HG02759 (cell line): ENCODE results near the gene DUSP8.

Experiments used
- ATAC-seq: cut with Tn5 transposase; IDR thresholded peaks from one replicate; pipeline ENCODE4 v1.9.1; 2021; ENCODE audit warnings: mild to moderate bottlenecking, moderate library complexity; ENCODE audit not compliant: unreplicated experiment

DUSP8 gene

DNA sequence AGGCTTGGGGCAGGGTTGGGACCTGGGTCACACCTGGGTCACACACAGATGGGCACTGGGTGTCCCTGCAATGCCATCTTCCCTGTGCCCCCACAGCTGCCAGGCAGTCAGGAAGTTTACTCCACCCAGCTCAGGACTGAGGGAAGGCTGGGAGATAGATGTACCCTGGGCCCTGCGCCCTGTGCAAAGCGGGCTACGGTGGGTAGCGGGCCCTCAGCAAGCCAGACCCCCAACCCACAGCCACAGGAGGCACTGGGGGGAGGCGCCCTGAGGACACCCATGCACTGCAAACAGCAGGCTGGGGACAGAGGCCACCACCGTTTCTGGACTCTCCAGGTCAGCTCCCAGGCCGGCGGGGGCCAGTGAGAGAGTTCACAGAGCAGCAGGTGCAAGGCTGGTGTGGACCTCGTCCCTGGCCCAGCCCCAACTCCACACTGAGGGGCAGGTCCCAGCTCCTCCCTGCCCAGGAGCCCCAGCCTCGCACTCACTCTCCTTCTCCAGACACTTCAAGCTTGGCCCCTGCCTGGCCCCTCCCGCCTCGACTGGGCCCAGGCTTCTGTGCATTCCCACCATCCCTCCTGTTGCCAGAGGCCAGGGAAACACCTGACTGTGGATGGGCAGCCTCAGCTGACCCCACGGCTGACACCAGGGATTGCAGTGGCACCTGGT, 4.9 kb downstream of the DUSP8 start:
- no peak for ATAC-seq

DNA sequence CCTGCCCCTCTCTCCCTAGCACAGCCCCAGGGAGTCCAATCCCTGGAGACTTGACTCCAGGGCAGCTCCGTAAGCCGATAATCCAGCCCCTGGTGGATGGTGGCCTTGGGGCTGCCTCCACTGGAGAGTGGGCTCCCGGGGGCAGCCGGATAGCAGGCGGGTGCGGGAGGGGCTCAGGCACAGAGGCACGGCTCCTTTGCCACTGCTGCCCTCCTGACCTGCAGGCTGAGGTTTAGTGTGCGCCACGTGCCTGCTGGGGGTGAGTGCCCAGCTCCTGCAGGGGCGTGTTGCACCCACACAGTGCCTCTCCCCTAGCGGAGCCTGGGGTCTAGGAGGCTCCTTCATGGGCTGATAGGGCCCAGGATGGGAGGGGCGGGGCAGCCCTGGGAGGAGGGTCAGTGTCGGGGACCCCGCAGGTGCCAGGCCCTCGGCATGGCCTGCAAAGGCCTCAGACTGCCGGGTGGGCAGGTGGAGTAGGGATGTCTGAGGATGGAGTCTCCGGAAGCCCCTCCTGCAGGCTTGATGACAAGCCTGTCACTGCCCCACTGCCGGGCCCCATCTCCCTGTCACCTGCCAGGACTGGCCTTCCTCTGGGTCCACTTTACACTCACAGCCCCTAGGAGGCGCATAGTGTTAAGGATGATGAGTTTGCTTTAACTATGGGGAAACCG, 5.6 kb downstream of the DUSP8 start:
- no peak for ATAC-seq

DNA sequence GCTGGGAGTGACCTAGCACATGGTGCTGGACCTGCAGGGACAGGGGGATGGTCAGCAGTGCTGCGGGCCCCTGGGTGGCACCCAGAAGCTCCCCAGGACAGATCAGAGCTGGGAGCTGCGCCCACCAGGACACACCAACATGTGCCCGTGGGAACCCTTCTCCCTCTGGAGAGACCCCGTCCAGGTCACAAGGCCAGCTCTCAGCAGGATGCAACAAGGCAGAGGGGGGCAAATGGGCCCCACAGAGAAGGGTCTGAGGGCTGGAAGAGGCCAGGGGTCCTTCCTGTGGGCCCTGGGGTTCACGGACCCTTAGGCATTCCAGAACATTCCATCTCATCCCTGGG, 6.2 kb downstream of the DUSP8 start:
- no peak for ATAC-seq

DNA sequence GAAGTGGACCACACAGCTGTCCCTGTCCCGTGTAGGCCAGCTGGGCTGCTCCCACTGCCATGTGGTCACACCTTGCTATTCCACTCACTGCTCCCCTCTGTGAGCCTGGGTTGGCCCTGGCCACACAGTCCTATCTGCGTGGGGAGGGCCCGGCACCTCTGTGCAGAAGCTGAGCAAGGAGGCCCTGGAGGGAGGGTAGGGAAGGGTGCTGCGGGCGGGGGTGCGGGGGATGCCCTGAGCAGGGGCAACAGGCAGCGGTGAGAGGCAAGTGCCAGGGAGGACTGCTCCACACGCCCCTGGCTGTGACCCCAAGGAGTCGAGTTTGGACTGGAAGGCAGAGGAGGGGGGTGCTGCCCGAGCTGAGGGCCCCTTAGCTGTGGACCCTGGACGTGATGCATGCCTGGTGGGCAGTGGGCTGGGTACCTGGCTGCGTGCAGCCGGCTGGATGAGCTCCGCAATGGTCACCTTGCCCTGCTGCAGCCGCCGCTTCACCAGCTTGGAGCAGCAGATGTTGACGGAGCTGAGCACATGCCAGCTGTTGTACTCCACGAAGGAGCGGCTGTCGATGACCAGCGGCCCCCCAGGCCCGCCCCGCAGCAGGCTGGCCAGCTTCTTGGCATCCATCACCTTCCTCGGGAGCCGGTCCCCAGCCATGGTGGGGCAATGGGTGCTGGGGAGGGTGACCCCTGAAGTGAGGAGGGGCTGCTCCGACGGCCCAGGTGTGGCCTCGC, 6.7 kb downstream of the DUSP8 start:
- no peak for ATAC-seq

DNA sequence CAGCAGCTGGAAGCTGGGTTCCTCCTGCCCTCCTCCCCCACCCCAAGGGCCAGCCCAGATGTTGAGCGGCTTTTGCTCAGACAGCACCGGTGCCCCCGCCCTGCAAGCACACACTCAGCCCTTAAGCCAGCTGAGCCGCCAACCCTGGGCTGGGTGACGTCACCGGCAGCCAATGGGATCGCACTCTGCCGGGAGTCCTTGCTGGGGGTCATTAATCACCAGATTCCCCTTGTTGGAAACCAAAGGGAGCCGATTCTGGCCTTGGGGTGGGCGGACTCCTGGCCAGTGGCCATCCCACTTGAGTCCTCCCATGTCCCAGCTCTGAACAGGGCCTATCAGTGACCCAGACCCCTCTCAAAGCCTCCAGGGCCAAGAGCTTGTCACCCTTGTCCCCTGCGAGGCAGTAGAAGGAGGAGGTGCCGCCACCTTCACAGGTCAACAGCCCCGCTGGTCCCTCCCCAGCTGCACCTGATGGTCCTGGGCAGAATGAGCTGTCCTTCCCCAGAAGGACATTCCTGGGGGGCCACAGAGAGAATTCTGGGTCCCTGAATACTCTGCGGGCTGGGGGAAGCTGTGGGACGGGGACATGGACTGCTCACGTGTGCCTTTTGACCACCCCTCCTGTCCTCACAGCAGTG, 7.4 kb downstream of the DUSP8 start:
- ATAC-seq = no peak

DNA sequence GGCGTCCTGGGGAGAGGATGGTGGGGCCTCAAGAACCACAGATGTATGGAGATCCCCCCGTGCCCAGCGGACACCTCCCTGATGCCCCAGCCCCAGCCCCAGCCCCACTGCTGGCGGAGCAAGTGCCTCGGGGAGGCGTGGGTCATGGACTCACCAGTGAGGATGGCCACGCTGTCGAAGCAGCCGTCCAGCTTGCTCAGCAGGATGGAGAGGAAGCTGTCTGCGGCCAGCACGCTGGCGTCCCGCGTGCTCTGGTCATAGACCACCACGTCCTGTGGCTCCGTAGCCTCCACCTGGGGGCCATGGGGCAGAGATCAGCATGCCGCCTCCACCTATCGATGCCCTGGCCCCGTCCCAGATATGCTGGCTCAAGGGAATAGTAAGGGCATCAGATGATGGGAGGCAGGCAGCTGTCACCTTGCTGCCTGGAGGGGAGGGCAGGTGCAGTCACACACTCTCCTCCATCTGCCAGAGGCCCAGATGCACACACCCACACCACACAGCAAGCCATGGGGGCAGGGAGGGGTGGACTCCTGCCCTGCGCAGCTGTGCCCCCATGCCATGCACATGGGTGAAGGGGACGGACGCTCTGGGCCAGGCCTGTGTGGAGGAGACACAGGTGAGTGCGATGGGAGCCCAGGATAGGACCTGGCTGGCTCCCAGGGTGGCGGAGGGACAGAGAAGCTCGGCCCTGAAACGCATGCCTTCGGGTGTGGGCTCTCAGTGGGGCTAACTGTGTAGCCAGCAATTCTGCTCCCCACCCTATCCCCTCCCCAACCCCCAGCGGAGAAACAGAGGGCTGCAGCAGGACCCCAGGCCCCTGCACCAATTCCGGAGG, 8.2 kb downstream of the DUSP8 start:
- no peak for ATAC-seq

DNA sequence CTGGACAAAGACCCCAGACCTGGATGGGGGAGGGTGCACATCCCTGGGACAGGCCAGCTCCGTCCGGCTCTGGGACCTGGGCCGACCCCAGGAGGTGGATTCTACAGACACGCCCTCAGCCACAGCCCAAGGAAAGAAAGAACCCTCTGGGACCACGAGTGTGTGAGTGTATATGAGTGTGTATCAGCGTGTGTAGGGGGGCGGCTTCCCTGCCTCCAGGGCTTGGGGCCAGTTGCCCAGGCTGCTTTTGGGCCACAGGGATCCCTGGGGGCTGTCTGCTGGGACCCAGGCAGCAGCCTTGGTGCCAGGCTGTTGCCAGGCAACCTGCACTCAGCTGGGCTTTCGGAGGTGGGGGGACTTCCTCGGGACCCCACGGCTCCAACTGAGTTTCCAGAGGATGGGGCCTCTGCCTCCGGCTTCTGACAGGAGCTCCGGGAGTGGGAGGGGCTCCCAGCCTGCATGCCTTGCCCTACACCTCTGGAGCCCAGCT, 8.9 kb downstream of the DUSP8 start:
- no peak for ATAC-seq

DNA sequence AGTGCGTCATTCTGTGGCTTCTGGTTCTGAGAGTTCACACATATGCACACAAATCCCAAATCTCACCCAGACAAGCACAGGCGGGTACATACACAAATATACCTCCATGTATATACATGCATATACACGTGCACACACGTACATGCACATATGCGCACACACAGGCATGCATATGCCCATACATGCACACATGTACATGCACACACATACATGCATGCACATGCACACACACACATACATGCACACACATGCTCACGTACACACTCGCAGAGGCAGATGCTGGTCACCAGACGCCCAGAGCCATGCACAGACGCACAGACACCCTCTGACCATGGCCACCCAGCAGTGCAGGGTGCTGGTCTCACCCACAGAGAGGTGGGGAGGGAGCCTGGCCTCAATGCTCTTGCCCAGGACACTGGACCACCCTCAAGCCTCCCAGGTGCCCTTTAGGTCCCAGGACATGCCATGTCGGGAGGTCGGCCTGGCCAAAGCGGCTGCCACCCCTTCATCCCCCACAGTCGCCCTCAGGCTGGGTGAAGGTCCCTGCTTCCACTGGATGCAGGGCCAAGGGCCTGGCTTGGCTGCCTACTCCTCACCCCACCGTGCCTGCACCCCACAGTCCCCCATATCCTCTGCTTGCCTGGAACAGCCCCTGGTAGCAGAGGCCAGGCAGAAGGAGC, 9.5 kb downstream of the DUSP8 start:
- ATAC-seq = no peak

DNA sequence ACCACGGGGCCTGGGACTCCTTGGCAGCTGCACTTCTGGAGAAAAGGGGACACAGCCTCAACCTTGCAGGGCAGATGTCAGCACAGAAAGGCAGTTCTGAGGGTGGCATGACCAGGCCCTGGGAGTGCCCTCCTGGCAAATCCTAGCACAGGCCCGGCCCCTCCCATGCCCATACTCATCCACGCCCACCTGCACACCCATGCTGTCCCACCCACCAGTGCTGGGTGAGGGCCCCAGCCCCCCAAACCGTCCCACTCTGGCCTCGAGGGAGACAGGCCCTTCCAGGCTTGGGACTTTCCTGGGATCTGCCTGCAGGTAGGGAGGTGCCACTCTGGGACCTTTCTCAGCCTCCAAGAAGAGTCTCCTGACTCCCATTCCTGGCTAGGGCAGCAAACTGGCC, 10.1 kb downstream of the DUSP8 start:
- ATAC-seq = no peak

DNA sequence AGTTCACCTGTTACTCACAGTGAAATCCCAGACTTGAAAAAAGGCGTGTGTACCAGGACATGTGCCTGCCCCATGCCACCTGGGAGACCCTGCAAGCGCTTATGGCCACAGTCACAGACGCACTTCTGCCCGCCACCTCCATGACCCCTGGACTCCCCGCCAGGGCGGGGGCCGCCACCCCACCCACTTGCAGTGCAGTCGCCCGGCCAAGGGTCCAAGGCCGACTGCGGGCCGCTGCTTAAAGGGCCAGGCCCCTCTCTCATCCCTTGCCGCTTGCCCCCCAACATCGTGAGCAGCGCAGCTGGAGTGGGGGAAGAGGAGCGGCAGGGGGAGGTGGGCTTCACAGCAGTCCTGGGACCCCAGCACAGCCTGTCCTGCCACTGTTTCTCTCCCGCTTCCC, 10.8 kb downstream of the DUSP8 start:
- ATAC-seq = no peak

DNA sequence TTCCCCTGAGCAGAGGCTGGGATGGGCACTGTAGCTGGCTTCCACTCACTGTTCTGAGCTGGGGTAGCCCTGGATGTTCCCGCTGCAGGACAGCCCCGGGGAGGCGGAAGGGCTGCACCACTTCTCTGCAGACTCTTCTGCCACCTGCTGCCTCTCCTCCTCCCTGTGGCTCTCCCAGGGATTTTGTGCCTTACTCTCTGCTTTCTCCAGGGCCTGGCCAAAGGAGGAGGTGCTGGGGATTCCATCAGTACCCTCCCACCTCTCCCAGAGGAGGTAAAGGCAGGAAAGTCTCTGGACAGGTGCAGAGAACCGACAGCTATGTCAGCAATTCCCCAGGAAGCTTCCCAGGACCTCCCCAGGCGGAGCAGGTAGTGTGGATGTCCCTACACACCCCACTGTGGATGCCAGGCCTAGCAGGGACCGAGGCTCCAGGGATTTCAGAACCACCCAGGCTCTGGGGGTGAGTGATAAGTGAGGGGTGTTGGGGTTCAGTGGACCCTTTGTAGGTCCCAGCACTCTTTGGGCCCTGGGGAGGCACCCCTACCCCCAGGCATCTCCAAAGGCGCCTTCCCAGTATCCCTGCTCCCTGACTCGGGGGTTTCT, 11.3 kb downstream of the DUSP8 start:
- no peak for ATAC-seq

DNA sequence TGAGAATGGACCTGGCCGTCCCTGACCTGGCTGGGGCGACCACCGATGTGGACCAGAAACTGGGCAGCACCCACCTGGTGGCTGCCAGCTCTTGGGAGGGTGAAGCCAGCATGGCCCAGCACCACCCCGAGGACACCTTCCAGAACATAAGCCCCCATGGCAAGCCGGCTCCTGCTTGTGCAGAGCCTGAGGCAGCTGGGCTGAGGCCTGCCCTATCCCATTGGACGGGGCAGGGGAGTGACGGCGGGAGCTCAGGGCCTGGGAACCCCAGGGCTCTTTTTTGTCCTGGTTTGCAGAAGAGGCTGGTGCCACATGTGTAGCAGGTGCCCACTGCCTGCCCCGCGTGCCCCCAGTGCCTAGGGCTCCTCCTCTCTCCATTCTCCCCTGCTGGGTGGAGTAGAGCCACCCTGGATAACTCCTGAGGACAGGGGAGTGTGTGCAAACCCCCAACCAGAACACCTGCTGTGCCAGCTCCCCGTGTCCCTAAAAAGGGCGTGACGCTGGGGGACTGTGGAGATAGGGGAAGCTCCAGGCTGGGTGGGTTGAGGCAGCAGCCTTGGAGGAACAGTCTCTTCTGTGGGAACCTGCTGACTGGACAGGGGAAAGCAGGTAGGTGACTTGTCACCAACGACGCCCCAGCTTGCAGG, 11.9 kb downstream of the DUSP8 start:
- no peak for ATAC-seq

DNA sequence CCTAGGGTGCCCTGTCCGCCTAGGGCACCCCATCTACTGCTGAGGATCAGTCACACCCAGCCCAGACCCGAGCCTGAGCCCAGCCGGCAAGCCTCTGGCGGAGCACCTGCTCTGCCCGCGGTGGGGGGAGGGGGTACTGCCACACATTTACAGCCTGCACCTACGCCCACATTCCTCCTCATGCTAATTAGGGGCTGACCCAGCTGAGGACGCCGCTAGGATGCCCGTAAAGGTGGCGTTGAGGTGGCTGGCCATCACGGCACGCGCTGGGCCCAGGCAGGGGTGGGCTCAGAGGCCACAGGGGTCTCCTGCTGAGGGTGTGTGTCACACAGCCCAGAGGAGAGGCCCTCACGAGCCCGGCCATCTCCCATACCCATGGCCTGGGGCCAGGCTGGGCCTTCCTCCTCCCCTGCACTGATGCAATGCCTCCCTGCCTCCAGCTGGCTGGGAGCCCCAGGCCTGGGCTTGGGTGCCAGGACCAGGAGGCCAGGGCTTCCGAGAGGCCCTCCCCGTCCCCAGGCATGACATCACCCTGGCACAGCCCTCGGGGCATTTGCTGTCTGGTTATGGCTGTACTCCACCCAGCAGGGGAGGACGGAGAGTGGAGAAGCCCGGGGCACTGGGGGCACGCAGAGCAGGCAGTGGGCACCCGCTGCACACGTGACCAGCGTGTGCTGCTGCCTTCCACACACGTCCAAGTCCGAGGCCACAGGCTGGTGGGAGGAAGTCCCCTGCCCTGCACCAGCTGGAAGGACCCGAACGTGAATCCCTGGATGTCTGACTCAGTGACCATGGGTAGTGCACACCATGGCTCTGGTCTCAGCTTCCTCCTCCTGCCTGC, 12.7 kb downstream of the DUSP8 start:
- no peak for ATAC-seq

DNA sequence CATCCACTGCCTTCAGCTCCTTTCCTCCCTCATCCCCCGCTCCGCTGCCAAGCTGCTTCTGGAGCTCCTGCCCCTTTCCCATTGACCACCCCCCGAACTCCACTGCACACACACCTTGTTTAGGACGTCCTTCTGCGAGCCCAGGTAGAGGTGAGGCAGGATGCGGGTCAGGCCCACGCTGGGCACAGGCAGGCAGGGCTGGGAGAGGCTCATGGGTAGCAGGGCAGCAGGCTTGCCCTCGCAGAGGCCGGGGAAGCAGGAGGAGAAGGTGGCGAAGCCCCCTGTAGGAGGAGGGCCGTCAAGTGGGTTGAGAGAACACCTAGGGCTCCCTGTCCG, 13.3 kb downstream of the DUSP8 start:
- no peak for ATAC-seq

DNA sequence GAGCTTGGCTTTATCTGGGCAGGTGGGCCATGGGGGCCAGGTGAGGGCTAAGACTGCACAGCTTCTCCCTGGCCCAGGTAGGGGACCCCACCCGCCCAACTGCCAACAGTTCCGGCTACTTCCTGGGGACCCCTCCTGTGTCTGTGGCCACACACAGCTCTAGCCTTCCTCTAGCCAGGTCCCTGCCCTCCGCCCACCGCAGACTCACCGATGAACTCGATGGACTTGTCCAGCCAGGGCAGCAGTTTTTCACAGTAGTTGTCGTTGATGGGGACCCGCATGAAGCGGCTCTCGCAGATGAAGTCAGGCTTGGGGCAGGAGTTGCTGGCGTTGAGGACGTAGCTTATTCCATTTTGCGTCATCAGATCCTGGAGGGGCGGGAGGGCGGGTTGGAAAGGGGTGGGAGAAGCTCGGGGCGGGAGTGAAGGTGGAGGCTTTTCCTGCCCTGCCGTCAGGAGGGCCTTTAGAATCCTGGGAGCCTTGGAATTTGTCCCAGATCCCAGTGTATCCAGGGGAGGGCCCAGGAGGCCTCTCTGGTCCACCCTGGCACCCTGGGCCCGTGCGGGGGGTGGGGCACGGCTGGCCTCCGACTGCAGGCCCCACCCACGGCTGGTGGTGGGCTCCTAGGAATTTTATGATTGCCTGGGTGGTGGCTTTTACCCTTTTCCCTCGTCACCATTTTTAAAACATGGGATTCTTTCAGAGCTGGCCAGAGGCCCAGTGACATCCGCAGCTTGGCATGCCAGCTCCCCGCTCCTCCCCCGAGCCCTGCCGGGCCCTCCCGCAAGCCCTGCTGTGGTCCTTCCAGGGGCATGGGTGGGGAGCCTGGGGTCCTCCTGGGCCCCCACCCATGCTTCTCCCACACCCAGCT, 13.9 kb downstream of the DUSP8 start:
- no peak for ATAC-seq

DNA sequence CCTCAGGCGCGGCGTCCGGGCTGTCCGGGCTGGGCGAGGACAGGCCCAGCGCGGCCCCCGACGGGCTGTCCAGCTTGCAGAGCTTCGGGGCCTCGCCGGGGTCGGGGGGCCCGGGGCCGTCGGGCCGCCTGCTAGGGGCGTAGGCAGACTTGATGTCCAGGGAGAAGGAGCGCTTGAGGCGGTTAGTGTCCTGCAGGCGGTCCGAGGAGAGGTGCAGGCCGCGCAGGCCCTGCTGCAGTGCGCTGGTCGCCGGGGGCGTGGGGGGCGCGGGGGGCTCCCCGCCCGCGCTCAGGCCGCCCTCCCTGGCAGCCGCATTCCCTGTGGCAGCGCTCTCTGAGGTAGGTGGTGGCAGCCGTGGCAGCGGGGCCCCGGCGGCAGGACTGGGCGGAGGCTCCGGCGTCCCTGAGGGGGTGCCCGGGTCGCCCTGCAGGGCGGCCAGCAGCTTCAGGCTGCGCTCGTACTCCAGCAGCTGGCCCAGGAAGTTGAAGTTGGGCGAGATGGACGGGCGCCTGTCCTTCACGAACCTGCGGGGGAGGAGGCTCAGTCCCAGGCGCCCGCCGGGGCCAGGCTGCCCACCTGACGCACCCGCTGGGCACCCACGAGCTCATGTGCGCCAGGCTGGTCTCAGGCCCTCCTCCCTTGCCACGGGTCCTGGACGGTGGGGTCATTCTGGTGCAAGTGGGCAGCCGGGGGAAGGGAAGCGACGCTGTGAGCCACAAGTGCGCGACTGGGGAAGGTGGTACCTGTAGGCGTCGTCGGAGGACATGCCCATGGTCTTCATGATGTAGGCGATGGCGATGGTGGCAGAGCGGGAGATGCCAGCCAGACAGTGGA, 14.8 kb downstream of the DUSP8 start:
- no peak for ATAC-seq
